Fibroblast of lung (primary cell): ENCODE data around the gene PGF. TPM values are rescaled to one million over a fixed set of nuclear protein-coding genes. Genes with fewer than 3 reads are reported as not detected.

Experiments used
- DNase-seq, 2 donors: peaks; one replicate each; pipeline versions ENCODE4 v3.0.0 to v3.0.0-alpha.2; 2010; ENCODE audit warnings: low read depth in 2 of 2
- H2AFZ ChIP-seq: 2 replicates; pipeline ENCODE4 v1.5.1; 2012; ENCODE audit warnings: low read length, control low read depth, inconsistent platforms
- H3K27ac ChIP-seq: 2 replicates; pipeline ENCODE4 v1.5.1; 2011; ENCODE audit warnings: low read length, control low read depth; ENCODE audit not compliant: insufficient read depth
- H3K27me3 ChIP-seq: 2 replicates; pipeline ENCODE4 v1.5.1; 2011; ENCODE audit warnings: mild to moderate bottlenecking, low read length; ENCODE audit not compliant: control insufficient read depth, insufficient read depth
- H3K36me3 ChIP-seq: 2 replicates; pipeline ENCODE4 v1.5.1; 2011; ENCODE audit warnings: low read length; ENCODE audit not compliant: control insufficient read depth, insufficient read depth
- H3K4me1 ChIP-seq: 2 replicates; pipeline ENCODE4 v1.5.1; 2011; ENCODE audit warnings: low read length; ENCODE audit not compliant: control insufficient read depth, insufficient read depth; ENCODE audit errors: extremely low read depth
- H3K4me2 ChIP-seq: 2 replicates; pipeline ENCODE4 v1.5.1; 2011; ENCODE audit warnings: low read length, control low read depth; ENCODE audit not compliant: insufficient read depth; ENCODE audit errors: extremely low read depth
- H3K4me3 ChIP-seq, 4 experiments: fragments of 200-600 bp in 1 of 4; sonication (generic) in 1 of 4; replicated peaks in 1 of 4; 2 replicates each; pipeline ENCODE4 v1.5.1; 2011 to 2016; ENCODE audit warnings: low read length in 4 of 4, low read depth in 3 of 4, mild to moderate bottlenecking in 3 of 4, control low read depth in 2 of 4, inconsistent platforms in 1 of 4, mixed read lengths in 1 of 4; ENCODE audit not compliant: insufficient read depth in 1 of 4; ENCODE audit errors: control extremely low read depth in 1 of 4
- H3K79me2 ChIP-seq: 2 replicates; pipeline ENCODE4 v1.5.1; 2012; ENCODE audit warnings: mild to moderate bottlenecking, low read length, inconsistent platforms; ENCODE audit not compliant: control insufficient read depth, insufficient read depth
- H3K9ac ChIP-seq: 2 replicates; pipeline ENCODE4 v1.5.1; 2011; ENCODE audit warnings: mild to moderate bottlenecking, low read length, control low read depth; ENCODE audit not compliant: insufficient read depth
- H3K9me3 ChIP-seq: 2 replicates; pipeline ENCODE4 v1.5.1; 2012; ENCODE audit warnings: low read depth, low read length; ENCODE audit not compliant: control insufficient read depth, insufficient read depth
- H4K20me1 ChIP-seq: 2 replicates; pipeline ENCODE4 v1.5.1; 2011; ENCODE audit warnings: low read length; ENCODE audit not compliant: control insufficient read depth, insufficient read depth; ENCODE audit errors: extremely low read depth
- EZH2 ChIP-seq: IDR thresholded peaks from 2 replicates; pipeline ENCODE4 v1.5.1; 2012; ENCODE audit warnings: low read length, control low read depth, mild to moderate bottlenecking; ENCODE audit errors: missing control alignments
- polyA plus RNA-seq, 2 donors: library from polyadenylated mRNA; depleted of rRNA in 1 of 2; stranded (reverse) in 1 of 2; unstranded in 1 of 2; fragments of >200 nt; gene quantifications; 2 replicates each; pipeline ENCODE4 v1.2.1, GENCODE V29; 2011 to 2012; ENCODE audit warnings: missing spikeins in 1 of 2
- total RNA-seq: library from RNA; depleted of rRNA; stranded (reverse); fragments of >200 nt; gene quantifications from 2 replicates; pipeline ENCODE4 v1.2.1, GENCODE V29; 2014
- TF ChIP-seq, protein P1 (sequence below), 2 donors: IDR thresholded peaks in 1 of 2; conservative IDR thresholded peaks in 1 of 2; 1 replicate in 1 of 2; 2 replicates in 1 of 2; pipeline ENCODE4 v1.5.1; 2011 to 2012; ENCODE audit warnings: low read length in 2 of 2, control low read depth in 1 of 2, inconsistent platforms in 1 of 2, low read depth in 1 of 2, mild to moderate bottlenecking in 1 of 2

The PGF gene
- total and polyA plus RNA-seq, 2 donors (not counting 1 experiment from before 2014, with no cell fraction given) = 1.1 to 7.6 TPM

DNA sequence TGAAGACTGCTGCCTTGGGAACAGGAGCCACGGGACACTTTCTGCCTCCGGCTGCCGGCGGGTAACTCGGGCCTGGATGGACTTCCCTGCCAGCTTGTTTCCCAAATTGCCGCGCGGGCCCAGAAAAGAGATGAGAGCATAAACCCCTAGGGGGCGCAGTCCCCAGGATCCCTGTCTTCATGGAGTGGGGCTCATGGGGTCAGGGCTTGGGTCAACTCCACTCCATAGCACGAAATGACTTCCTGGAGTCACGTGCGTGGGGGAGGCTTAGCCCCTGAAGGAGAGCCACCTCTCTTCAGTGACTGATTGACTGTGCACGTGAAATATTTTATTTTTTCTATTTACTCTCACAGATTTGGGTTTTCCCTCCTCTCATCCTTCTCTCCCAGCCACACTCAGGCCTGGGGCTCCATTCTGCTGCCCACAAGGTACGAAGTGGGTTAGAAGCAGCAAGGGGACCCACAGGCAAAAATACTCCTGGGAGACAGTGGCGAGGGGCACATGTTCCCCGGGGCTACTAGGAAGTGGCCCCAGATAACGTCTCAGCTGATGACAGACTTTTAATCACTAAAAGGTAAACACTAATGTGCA lies 10.0 kb downstream of the PGF start:
- Histone ChIP-seq H3K9me3 (no peaks in the 10 kb centered on the region), H3K4me1 (peaks cover 14% of the 10 kb centered on the region), H3K4me3 (no peak overlapping the region), H3K27ac (no peak overlapping the region), H2AFZ (no peak overlapping the region), H3K36me3 (no peaks in the 10 kb centered on the region), H3K4me2 (no peak overlapping the region), H3K9ac (no peak overlapping the region), H3K27me3 (no peaks in the 10 kb centered on the region), H4K20me1 (no peaks in the 10 kb centered on the region), H3K79me2 (no peaks in the 10 kb centered on the region)
- DNase-seq = peak in 1 of 2 donors; percentile 14
- TF ChIP-seq, protein P1, sequence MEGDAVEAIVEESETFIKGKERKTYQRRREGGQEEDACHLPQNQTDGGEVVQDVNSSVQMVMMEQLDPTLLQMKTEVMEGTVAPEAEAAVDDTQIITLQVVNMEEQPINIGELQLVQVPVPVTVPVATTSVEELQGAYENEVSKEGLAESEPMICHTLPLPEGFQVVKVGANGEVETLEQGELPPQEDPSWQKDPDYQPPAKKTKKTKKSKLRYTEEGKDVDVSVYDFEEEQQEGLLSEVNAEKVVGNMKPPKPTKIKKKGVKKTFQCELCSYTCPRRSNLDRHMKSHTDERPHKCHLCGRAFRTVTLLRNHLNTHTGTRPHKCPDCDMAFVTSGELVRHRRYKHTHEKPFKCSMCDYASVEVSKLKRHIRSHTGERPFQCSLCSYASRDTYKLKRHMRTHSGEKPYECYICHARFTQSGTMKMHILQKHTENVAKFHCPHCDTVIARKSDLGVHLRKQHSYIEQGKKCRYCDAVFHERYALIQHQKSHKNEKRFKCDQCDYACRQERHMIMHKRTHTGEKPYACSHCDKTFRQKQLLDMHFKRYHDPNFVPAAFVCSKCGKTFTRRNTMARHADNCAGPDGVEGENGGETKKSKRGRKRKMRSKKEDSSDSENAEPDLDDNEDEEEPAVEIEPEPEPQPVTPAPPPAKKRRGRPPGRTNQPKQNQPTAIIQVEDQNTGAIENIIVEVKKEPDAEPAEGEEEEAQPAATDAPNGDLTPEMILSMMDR (conservative IDR thresholded peaks at IDR 0.05 in 1 of 2, IDR thresholded peaks at IDR 0.05 in 1 of 2; ENCODE audit: low read depth in 1 of 2, low read length in 2 of 2) = peak; percentile 30 to 53
- no peak for TF ChIP-seq EZH2

DNA sequence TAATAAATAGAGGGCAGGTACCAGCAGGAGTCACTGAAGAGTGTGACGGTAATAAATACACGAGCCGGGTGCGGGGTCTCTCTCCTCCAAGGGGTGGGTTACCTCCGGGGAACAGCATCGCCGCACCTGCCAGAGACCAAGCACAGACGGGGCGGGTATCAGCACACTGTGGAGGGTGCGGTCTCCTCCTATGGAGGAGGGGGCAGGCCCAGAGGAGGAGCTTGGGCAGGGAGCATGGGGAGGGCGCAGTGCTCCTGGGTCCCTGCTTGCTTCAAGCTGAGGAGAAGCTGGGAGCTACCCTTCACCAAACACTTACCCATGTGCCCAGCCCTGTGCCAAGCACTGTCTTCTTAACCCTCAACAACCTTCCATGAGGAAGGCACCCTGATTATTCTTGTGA lies 12.8 kb downstream of the PGF start:
- H3K9me3 ChIP-seq = no peaks in the 10 kb centered on the region
- no peak overlapping the region for H3K9ac ChIP-seq
- no peak overlapping the region for H3K4me2 ChIP-seq
- H3K27me3 ChIP-seq = no peaks in the 10 kb centered on the region
- H4K20me1 ChIP-seq = no peaks in the 10 kb centered on the region
- H3K36me3 ChIP-seq = no peaks in the 10 kb centered on the region
- DNase-seq = no peak
- H3K4me1 ChIP-seq = peaks cover 27% of the 10 kb centered on the region
- no peak overlapping the region for H3K4me3 ChIP-seq
- H3K27ac ChIP-seq = no peak overlapping the region
- TF ChIP-seq, protein P1 (conservative IDR thresholded peaks at IDR 0.05 in 1 of 2, IDR thresholded peaks at IDR 0.05 in 1 of 2; ENCODE audit: low read depth in 1 of 2, low read length in 2 of 2) = no peak
- TF ChIP-seq EZH2 = no peak
- no peaks in the 10 kb centered on the region for H3K79me2 ChIP-seq
- no peak overlapping the region for H2AFZ ChIP-seq

DNA sequence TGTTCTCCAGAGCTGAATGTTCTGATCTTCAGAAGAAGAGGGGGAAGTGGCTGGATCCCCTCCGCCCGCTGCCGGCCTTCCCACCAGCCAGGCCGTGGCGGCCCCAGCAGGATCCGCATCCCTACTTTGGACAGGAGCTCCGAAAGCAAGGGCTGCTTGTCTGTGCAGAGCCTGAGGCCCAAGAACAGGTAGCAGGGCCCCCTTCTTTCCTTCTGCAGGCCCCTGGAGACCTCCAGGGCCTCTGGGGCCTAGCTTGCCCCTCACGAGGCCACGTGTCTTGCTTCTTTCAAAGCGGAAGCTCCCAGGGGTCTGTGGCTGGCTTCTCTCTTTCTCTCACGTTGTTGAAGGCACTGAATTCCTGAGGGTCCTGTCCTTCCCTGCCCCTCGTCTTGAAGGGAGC lies 13.2 kb downstream of the PGF start:
- H3K4me3 ChIP-seq = no peak overlapping the region
- H3K9ac ChIP-seq = no peak overlapping the region
- TF ChIP-seq, protein P1 (conservative IDR thresholded peaks at IDR 0.05 in 1 of 2, IDR thresholded peaks at IDR 0.05 in 1 of 2; ENCODE audit: low read depth in 1 of 2, low read length in 2 of 2) = no peak
- no peak for TF ChIP-seq EZH2
- H4K20me1 ChIP-seq = no peaks in the 10 kb centered on the region
- no peak for DNase-seq
- no peaks in the 10 kb centered on the region for H3K79me2 ChIP-seq
- H3K36me3 ChIP-seq = no peaks in the 10 kb centered on the region
- H3K4me2 ChIP-seq = peak overlapping the region; percentile 44
- H3K27ac ChIP-seq = no peak overlapping the region
- no peaks in the 10 kb centered on the region for H3K27me3 ChIP-seq
- peak overlapping the region; percentile 58 for H2AFZ ChIP-seq
- H3K4me1 ChIP-seq = peaks cover 27% of the 10 kb centered on the region
- no peaks in the 10 kb centered on the region for H3K9me3 ChIP-seq
